Fibroblast of upper back skin (primary cell): ENCODE measurements around the gene UBE3C.
"Not testable (repeated sequence)": the region's sequence is repeated elsewhere in the genome, so short reads cannot be mapped to it uniquely, and the experiment has no call there.

ENCODE experiments used
- DNase-seq: peaks from one replicate; pipeline ENCODE4 v3.0.0-alpha.2; 2013

UBE3C gene

DNA sequence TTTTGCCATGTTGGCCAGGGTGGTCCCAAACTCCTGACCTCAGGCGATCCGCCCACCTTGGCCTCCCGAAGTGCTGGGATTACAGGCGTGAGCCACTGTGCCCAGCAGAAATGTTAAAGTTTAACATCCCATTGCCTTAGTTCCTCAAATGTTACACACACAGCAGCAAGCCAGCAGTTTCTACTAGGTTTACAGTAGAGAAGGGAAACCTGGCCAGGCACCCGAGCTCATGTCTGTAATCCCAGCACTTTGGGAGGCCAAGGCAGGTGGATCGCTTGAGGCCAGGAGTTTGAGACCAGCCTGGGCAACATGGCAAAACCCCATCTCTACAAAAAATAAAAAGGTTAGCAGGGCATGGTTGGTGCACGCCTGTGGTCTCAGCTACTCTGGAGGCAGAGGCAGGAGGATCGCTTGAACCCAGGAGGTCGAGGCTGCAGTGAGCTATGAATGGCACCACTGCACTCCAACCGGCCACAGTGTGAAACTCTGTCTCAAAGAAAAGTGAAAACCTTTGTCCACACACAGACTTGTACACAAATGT is 135.4 kb downstream of the UBE3C start:
- not testable (repeated sequence) for DNase-seq

DNA sequence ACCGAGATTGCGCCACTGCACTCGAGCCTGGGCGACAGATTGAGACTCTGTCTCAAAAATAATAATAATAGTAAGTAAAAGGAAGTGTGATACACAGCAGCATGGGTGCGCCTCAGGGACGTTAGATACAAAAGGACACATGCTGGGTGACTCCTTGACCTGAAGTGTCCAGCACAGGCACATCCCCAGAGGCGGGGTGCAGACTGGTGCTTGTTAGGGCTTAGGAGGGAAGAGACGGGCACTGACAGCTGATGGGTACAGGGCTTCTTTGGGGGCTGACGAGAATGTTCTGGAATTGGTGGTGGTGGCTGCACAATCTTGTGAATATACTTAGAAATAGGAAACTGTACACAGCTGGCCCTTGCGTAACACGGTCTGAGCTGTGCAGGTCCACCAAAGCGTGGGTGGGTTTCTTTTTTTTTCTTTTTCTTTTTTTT is 136.3 kb downstream of the UBE3C start:
- DNase-seq = no peak

DNA sequence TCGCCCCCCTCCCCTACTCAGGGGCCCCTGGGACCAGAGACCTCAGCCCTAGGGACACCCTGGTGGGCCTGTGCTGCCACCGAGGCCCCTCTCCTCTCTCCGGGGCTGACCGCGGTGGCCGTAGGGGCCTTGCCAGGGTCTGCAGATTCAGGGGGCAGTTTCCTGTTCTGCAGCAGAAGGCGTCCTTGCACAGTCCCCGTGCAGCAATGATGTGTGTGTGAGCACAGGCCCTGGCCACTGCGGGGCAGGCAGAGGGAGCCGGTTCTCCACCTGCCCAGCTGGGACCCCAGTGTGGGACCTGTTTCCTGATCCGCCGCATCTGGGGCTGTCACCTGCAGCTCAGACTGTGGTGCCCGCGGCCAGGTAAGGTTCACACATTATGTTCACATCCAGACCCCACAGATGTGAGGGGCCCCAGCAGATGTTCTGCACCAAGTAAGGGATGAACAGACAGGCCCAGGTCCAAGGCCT is 137.4 kb downstream of the UBE3C start:
- no peak for DNase-seq

DNA sequence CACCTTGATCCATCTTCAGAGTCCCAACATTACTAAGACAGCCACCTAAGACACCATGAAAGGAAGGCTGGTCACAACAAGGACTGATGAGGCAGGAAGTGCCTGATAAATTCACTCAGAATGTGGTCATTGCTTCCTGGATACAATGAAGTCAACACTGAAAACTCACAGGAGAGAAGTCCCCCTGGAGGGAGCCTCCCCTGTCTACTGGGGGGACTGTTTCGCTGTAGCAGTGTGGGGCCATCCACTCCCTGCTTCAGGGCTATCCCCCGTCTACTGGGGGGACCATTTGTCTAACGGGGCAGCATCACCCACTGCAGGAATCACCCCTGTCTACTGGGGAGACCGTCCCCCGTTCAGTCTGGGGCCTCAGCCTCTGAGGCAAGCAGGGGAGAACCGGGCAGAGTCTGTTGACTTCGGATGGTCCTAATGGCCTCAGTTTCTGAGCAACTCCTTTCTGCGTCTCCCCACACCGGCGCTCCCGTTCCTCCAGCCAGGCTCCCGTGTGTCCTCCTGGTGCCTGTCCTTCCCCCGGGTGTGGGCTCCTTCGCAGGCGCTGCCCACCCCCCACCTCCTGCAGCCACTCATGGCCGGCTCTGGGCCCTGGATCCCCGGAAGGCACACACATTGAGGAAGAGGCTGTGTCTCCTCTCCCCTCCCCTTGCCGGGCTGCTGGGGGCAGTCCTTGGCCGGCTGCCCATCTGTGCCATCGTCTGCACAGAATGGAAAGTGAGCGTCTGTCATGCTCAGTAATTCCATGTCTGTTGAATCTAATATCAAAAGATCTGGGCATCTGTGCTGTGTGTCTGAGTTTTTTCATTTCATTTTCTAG is 138.2 kb downstream of the UBE3C start:
- DNase-seq = peak; percentile 31

DNA sequence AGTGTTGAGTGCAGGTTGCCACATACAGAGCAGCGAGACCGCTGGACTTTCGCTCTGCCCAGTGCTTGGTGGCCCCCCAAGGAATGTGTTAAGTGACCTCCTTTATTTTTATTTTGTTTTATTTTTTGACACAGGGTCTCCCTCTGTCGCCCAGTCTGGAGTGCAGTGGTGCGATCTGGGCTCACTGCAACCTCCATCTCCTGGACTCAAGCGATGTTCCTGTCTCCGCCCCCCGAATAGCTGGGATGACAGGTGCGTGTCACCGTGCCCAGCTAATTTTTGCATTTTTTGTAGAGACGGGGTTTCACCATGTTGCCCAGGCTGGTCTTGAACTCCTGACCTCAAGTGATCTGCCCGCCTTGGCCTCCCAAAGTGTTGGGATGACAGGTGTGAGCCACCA is 138.8 kb downstream of the UBE3C start:
- DNase-seq = not testable (repeated sequence)

DNA sequence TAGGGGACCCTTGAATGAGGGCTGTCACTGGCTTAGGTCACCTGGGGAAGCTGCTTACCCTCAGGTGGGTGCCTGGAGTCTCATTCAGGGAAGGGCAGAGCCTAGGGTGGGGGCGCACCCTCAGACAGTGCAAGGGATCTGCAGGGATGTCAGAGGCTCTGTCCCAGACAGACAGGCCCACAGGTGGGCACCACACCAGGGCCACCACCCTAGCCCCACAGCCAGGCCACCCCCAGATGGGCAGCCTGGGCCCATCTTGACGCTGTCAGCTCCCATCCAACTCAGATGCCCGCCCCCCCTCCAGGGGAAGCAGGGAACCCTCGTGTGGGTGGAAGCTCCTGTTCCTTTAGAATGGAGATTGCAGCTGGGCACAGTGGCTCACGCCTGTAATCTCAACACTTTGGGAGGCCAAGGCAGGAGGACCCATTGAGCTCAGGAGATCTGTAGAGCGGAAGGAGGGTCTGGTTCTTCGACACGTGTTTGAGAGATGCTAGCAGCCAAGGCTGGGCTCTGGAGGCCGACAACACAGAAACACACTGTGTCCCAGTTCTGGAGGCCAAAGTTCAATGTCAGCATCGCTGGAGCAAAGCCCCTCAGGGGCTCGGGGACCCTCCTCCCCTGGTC is 139.6 kb downstream of the UBE3C start:
- no peak for DNase-seq

DNA sequence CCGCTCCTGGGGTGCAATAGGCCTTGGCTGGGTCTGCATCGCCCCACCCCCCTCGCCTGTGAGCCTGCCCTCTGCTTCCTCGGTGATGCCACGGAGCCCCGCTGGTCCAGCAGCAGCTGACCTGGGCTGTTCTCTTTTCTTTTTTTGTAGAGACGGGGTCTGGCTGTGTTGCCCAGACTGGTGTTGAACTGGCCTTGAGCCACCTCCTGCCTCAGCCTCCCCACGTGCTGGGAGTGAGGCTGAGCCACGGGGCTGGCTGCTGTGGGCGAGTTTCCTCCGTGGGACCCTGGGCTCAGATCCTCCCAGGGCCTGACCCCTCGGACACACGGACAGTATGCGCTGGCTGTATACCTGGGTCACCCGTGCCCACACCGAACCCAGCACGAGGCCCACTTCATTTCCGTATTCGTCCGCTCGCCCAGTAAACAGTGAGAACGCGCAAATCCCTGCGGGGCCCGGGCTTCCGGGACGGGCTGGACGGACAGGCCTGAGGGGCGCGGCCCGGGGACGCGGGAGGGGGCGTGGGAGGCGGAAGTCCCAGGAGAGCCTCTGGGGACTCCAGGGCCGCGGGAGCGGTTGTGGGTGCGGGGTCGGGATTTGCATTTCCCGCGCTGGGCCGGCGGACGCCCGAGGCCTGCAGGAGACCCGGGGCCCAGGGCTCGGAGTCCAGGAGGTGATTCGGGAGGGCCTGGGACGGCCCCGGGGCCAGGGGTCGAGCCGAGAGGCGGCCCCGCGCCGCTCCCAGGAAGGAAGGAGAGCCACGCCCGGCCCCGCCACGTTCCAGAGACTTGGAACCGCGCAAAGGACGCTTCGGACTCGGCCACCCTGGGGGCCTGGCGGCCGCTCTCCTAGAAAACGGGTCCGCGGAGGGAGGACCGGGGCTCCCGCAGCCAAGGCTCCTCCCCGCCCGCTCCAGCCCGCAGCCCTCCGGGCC is 140.3 kb downstream of the UBE3C start:
- DNase-seq = no peak

DNA sequence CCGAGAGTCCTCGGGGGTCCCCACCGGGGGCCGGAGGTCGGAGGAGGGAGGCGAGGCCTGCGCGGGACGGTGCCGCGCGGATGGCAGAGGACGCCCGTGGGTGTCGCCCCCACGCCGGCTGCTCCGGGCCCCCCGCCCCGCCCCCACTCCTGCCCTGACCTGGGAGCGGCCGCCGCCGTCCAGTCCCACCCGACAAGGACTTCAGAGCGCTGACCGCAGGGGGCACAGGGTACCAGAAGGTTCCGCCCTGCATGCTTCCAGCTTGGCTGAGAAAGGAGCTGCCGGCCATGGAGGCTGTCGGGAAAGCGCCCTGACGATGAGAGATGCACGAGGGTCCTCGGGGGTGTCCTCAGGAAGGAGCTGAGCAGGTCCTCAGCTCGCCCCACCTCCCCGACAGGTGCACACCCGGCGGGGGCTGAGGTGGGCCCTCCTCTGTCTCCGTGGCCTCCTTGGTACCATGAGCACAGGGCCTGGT is 141.1 kb downstream of the UBE3C start:
- DNase-seq = no peak

DNA sequence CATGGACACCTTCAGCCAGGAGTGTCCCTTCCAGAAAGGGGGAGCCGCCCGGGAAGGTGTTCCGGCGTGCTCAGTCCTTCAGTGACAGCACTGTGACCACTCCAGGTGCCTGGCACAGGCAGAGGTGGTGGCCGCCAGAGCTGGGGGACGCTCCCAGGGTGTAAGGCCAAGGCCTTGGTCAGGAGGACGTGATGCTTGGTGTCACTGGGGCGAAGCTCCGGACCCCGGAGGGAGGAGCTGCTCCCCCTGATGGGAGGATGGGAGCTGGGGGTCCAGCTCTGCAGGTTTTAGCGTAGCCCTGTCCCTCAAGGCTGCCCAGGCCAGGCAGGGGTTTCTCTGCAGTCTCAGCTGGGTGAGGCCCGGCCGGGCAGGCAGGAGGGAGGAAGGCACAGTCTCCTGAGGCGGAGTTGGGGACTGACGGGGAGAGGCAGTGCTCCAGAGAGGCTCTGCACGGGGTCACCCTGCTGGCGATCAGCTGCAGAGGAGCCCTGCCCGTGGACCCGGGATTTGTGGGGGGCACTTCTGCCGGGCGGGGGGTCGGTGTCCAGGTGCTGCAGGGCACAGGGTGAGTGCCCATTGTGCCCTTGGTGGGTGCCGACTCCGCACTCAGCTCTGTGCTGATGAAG is 141.6 kb downstream of the UBE3C start:
- no peak for DNase-seq

DNA sequence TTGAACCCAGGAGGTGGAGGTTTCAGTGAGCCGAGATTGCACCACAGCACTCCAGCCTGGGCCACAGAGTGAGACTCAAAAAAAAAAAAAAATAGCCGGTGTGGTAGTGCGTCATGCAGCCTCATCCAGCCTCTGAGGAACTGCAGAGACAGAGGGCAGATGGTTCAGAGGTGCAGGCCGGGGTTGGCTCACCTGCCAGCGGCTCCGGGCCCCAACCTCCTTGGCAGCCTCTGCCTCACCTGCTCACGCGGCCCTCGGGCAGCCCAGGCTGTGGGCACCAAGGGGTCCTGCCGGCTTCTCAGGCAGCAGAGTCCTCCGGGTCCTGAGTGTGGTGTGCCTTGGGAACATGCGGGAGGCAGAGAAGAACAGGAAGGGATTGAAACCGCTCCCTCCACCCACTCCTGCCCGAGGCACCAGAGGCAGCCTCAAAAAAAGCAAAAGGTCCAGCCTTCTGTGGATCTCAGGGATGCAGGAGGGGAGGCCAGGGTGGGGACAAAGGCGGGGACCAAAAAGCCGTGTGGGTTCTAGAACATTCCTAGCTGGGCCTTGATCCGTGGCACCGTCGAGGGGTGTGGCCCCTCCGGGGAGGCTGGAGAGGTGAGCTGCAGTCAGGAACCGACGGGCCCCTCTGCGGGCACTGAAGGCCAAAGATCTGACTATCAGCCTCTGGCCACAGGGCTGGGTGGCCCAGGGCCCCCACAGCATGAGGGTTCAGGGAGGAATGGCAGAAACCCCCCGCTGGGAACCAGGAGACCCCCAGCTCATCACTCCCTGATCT is 142.7 kb downstream of the UBE3C start:
- DNase-seq = no peak

DNA sequence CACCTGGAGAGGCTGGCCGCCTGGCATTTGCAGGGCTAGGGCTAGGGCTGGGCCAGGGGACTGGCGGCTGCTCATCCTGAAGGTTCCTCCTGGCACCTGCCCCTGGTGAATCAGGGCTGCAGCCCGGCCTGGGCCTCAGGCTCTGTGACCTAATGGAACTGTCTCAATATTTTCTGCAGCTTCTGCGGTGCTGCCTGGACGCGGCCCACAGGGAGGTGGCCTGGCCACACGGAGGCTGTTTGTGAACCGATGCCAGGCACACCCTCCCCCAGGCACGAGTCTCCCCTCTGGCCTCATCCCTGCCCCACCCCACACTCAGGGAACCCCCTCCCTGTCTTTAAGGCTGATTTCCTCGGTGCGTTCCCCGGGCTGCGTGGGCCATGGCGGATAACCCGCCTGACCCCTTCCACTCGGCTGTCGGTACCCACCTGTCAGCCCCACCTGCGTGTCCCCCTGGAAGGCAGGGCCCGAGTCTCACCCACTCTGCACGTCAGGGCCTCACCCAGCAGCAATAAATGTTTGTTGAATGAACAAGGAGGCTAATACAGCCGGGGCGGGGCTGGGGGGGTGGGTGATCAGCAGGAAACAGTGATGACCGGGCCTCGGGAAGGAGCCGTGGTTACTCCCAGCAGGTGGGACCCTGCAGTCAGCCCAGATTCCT is 143.5 kb downstream of the UBE3C start:
- no peak for DNase-seq

DNA sequence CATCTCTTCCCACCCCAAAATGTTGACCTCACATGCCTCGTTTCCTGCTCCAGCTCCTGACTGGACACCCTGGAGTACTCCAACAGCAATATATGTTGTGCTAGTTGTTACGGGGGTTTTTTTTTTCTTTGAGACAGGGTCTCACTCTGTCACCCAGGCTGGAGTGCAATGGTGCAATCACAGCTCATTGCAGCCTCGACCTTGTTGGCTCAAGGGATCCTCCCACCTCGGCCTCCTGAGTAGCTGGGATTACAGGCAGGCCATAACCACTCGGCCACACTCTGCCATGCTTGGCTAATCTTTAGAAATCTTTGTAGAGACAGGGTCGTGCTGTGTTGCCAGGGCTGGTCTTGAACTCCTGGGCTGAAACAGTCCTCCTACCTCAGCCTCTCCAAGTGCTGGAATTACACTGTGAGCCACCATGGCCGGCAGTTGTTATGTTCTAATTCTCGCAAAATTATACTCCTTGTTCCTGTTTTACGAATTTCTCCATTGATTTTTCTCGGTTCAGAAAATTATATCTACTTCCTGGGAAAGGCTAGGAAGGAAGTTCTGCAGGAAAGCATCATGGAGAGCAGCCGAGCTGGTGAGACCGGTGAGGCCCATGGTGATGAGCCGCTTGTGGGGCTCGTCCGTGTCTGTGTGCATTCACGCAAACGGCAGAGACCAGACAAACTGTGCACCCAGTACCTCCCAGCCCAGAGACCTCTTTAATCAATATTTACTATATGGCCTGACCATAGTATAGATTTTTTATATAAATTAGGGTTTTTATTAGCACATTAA is 145.7 kb downstream of the UBE3C start:
- no peak for DNase-seq

DNA sequence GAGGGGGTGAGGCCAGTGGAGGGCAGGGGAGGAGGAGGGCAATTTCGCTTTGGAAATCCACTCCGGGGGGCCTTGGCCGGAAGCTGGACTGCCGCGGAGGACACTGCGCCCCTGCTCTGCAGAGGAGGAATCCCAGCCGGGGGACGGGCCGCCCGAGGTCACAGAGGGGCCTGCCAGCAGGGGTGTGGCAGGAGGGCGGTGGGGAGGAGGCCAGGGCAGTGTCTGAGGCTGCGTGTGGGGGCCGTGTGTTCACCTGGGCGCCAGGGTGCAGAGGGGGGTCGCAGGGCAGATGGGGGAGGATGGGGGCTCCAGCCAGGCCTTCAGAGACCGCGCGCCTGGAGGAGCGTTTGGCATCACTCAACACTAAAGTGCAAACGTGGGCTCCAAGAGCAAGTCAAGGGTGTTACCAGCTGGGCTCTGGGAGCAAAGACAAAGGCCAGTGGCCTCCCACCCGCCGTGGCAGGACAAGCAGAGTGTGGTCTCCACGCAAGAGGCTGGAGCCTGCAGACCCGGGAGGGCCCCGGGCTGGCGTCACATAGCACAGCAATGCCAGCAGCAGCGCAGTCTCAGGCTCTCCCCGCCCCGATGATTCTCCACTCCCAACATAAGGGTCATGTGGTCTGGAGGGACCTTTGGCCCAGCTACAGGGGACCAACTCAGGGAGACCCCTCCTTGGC is 152.8 kb downstream of the UBE3C start:
- DNase-seq = no peak

DNA sequence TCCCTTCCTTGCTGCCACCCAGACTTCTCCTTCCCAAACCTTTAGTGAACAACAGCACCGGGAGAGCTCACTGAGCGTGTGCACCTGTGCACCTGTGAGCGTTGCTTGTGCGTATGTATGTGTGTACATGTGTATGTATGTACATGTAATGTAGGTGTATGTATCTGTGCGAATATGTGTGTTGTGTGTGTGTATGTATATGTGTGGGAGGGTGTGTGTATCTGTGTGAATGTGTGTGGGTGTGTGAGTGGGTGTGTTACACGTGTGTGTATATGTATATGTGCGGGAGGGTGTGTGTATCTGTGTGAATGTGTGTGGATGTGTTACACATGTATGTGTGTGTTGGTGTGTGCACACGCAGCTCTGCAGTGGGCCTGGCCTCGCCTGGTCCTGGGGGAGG is 153.5 kb downstream of the UBE3C start:
- DNase-seq = no peak

DNA sequence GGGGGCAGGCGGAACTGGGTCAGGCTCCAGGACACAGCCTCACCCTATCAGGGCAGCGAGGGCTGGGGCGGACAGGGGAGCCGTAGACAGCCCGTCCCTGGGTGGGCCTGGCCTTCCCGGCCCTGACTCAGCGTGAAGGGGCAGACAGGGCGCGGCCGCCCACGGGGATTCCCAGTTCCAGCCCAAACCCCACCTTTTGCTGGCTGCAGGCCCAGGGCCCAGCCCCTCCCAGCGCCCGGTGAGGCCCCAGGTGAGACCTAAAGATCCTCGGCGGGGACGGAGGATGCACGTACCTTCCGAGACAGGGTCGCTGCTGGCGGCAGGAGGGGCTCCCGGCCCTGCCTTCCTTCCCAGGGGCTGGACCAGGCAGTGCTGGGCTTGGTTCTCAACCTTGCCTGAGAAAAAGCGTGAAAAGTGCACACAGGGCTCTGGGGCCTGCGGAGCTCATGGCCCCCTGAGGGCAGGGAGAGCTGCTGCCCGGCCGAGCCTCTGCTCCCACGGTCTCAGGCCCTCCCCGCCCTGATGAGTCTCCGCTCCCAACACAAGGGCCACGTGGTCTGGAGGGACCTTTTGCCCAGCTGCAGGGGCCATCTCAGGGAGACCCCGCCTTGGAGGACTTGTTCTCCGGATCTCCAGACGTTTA is 154.2 kb downstream of the UBE3C start:
- no peak for DNase-seq

DNA sequence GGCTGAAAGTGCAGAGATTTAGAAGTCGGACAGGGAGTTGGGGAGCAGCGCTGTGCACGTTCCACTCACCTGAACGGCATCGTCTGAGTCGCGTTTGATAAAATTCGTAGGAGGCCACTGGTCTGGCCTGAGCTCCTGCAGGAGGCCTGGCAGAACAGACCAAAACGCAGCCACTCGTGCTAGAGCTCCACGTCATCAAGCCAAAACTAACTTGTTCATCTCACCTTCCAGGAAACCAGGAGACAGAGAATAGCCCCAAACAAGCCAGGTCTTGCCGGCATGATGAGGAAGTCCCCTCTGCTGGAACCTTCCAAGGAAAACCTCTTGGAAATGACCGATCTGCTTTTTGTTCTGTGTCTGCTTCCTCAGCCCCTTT is 154.7 kb downstream of the UBE3C start:
- DNase-seq = no peak

DNA sequence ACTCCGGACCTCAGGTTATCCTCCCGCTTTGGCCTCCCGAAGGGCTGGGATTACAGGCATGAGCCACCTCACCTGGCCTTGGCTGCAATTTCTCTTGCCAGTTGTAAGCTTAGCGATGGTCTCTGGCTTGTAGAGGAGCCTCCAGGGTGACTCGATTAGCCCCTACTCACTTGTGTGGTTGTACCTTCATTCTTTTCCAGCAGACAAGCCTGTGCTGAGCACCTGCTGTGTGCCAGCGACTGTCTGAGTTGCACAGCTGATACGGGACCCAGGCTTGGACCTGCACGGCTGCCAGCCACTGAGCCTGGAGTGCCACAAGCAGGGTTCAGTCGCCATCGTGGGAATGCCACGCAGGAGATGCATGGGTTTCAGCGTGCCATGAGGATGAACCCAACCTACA is 156.0 kb downstream of the UBE3C start:
- DNase-seq = no peak

DNA sequence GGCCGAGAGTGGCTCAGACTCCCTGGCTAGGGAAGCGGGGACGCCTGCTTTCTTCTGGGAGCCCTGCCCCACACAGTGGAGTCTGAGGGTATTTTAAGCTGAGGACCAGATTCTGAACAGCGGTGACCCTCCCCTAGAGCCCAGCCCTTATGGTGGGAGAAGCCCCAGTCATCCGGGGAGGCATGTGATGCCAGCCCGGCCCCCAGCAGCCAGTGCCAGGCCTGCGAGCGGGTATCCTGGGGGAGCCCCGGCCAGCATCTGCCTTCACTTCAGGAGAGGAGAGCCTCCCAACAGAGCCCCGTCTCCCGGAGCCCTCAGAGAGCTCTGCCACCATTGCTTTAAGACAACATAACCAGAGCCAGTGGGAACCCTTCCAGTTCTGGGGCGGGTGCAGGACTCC is 156.6 kb downstream of the UBE3C start:
- DNase-seq = no peak

DNA sequence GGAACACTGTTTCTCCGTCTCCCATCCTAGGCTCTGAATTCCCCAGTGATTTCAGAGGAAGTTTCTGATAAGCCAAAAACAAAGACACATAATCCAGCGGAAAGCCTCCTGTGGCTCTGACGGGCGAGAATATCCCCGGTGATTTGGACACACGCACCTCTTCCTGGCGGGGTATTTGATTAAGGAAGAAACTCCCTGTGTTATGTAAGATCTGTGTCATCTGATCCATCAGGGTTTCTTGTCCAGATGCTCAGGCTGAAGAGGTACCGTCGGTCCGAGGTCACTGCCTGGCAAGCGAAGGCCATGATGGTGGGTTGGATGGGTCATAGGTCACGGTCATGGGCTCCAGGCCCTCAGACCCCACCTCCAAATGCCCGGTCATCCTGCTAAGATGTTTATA is 158.5 kb downstream of the UBE3C start:
- DNase-seq = no peak
